K562 (cell line): ENCODE data around the gene DCAF10. TPM values are rescaled to one million over a fixed set of nuclear protein-coding genes. Genes with fewer than 3 reads are reported as not detected.

Experiments
- BDP1 ChIP-seq: IDR thresholded peaks from 3 replicates; pipeline ENCODE4 v1.6.1; 2011; ENCODE audit not compliant: insufficient read length, insufficient read depth
- CREB3 ChIP-seq: fragments of 450-650 bp; conservative IDR thresholded peaks from 2 replicates; pipeline ENCODE4 v1.6.1; 2016; ENCODE audit warnings: missing genetic modification characterization, low read depth, mild to moderate bottlenecking, missing compliant biosample characterization, moderate library complexity
- CTCF ChIP-seq, 3 experiments: IDR thresholded peaks in 2 of 3; conservative IDR thresholded peaks in 1 of 3; 2 replicates each; pipeline ENCODE4 v1.5.1; 2011 to 2012; ENCODE audit warnings: low read length in 3 of 3, mild to moderate bottlenecking in 3 of 3, control low read depth in 2 of 3, improper control_type of control experiment in 1 of 3, inconsistent platforms in 1 of 3, low read depth in 1 of 3, mixed read lengths in 1 of 3, moderate library complexity in 1 of 3; ENCODE audit not compliant: insufficient read depth in 2 of 3
- DPF2 ChIP-seq: fragments of 450-650 bp; IDR thresholded peaks from 2 replicates; pipeline ENCODE4 v1.6.1; 2016
- E2F4 ChIP-seq: sonication (generic); formaldehyde crosslinking; IDR thresholded peaks from 2 replicates; pipeline ENCODE4 v1.8.0; 2022; ENCODE audit warnings: mild to moderate bottlenecking, low read depth, missing genetic modification reagents
- E2F5 ChIP-seq: sonication (generic); formaldehyde crosslinking; IDR thresholded peaks from 2 replicates; pipeline ENCODE4 v1.8.0; 2022; ENCODE audit warnings: mild to moderate bottlenecking, missing genetic modification reagents
- ETV6 ChIP-seq, 3 experiments: fragments of 150-350 bp in 1 of 3; sonication (generic) in 1 of 3; formaldehyde crosslinking in 1 of 3; IDR thresholded peaks; 2 replicates each; pipeline versions ENCODE4 v1.6.1 to v1.8.0; 2014 to 2022; ENCODE audit warnings: borderline replicate concordance in 2 of 3, low read depth in 2 of 3, antibody characterized with exemption in 1 of 3, low read length in 1 of 3, mild to moderate bottlenecking in 1 of 3, missing genetic modification reagents in 1 of 3
- KLF6 ChIP-seq: fragments of 250-450 bp; sonication (Bioruptor Pico); IDR thresholded peaks from 2 replicates; pipeline ENCODE4 v1.4.0; 2020; ENCODE audit warnings: mild to moderate bottlenecking, moderate library complexity, borderline replicate concordance
- MTF1 ChIP-seq: fragments of 250-450 bp; sonication (Bioruptor Pico); IDR thresholded peaks from 2 replicates; pipeline ENCODE4 v1.9.0; 2021; ENCODE audit warnings: moderate library complexity, mild to moderate bottlenecking, inconsistent platforms, borderline replicate concordance
- NFYB ChIP-seq: IDR thresholded peaks from 2 replicates; pipeline ENCODE4 v1.6.1; 2011; ENCODE audit warnings: mild to moderate bottlenecking, moderate library complexity; ENCODE audit not compliant: insufficient read length; ENCODE audit errors: extremely low read depth
- SIN3B ChIP-seq: fragments of 450-650 bp; IDR thresholded peaks from 2 replicates; pipeline ENCODE4 v1.6.1; 2017; ENCODE audit warnings: low read depth, mild to moderate bottlenecking, moderate library complexity
- SMAD4 ChIP-seq: fragments of 250-450 bp; sonication (Bioruptor Pico); conservative IDR thresholded peaks from 2 replicates; pipeline ENCODE4 v1.8.0; 2021; ENCODE audit warnings: inconsistent platforms, mild to moderate bottlenecking, moderate library complexity
- TCF7 ChIP-seq: sonication (generic); IDR thresholded peaks from 2 replicates; pipeline ENCODE4 v1.6.1; 2016; ENCODE audit warnings: antibody characterized with exemption, borderline replicate concordance
- ZNF23 ChIP-seq: fragments of 250-450 bp; sonication (Bioruptor Pico); IDR thresholded peaks from 2 replicates; pipeline ENCODE4 v1.4.0; 2020; ENCODE audit warnings: mild to moderate bottlenecking
- ZNF518B ChIP-seq: fragments of 250-450 bp; sonication (Bioruptor Pico); IDR thresholded peaks from 2 replicates; pipeline ENCODE4 v1.5.0; 2021; ENCODE audit warnings: mild to moderate bottlenecking, moderate library complexity
- ZNF785 ChIP-seq: fragments of 250-450 bp; sonication (Bioruptor Pico); IDR thresholded peaks from 2 replicates; pipeline ENCODE4 v1.4.0; 2020; ENCODE audit warnings: mild to moderate bottlenecking
- polyA plus RNA-seq, 8 experiments: library from polyadenylated mRNA; depleted of rRNA in 4 of 8; stranded (reverse) in 5 of 8; unstranded in 3 of 8; fragments of >200 nt; fragmentation: Nextera tagmentation in 2 of 8; fragmentation: Illumina TruSeq in 1 of 8; extraction: Ambion mirVana in 2 of 8; extraction: Trizol in 1 of 8; gene quantifications; 2 replicates each; pipeline versions ENCODE4 v1.2.1 to v1.2.3, GENCODE V29; 2011 to 2014; ENCODE audit warnings: inconsistent platforms in 1 of 8, missing spikeins in 1 of 8
- total RNA-seq, 7 experiments: library from RNA; depleted of rRNA in 6 of 7; stranded (reverse); fragments of >200 nt in 6 of 7; fragmentation: Illumina TruSeq in 2 of 7; extraction: Trizol in 2 of 7; gene quantifications; 2 replicates each; pipeline versions ENCODE4 v1.2.1 to v1.2.3, GENCODE V29; 2011 to 2021; ENCODE audit warnings: low replicate concordance in 1 of 7

DCAF10 gene
- total and polyA plus RNA-seq, 9 of the 15 experiments (the other 6 are each of a cell fraction or from before 2014, with no cell fraction given): 6.8 to 40.1 (median 16.9) TPM

- TF ChIP-seq ZNF518B (CRISPR knock-in tag): no peak
- TF ChIP-seq NFYB: no peak
- TF ChIP-seq ZNF785 (CRISPR knock-in tag): no peak
- no peak for TF ChIP-seq MTF1 (CRISPR knock-in tag)
- TF ChIP-seq KLF6 (CRISPR knock-in tag): no peak
- peak; percentile 26 to 41 (median 29); a peak in 3 of 6 replicates for TF ChIP-seq CTCF (IDR thresholded peaks at IDR 0.05 in 2 of 3, conservative IDR thresholded peaks at IDR 0.05 in 1 of 3; ENCODE audit: insufficient read depth in 2 of 3, low read depth in 1 of 3, low read length in 3 of 3)
- 0 out of 2 replicates have a peak, but pooled peaks have one; percentile 34 for TF ChIP-seq CREB3 (tag)
- no peak for TF ChIP-seq DPF2
- peak; percentile 78; the same call in 1 of the 2 replicates for TF ChIP-seq E2F5 (CRISPR knock-in tag)
- no peak for TF ChIP-seq BDP1
- TF ChIP-seq E2F4 (CRISPR knock-in tag): peak; percentile 59; the same call in 1 of the 2 replicates
- TF ChIP-seq ZNF23 (CRISPR knock-in tag): no peak
- peak; percentile 99 for TF ChIP-seq SIN3B
- peak; percentile 93 to 96 for TF ChIP-seq ETV6 (IDR thresholded peaks at IDR 0.05; ENCODE audit: borderline replicate concordance in 1 of 2, low read depth in 2 of 2, low read length in 1 of 2)
- 0 out of 2 replicates have a peak, but pooled peaks have one; percentile 43 for TF ChIP-seq ETV6 (CRISPR knock-in tag; IDR thresholded peaks at IDR 0.05; ENCODE audit: borderline replicate concordance)
- 0 out of 2 replicates have a peak, but pooled peaks have one; percentile 15 for TF ChIP-seq SMAD4 (CRISPR knock-in tag)
- TF ChIP-seq TCF7: 0 out of 2 replicates have a peak, but pooled peaks have one; percentile 18
Measured at GRCh38 chr9:37784616-37785483, 15.7 kb upstream of the DCAF10 start, which contains the start of gene EXOSC3 (continued).
